Liver (tissue), 3 donors: ENCODE results near the gene PDGFD.

ENCODE experiments used
- GABPA ChIP-seq, 2 donors: IDR thresholded peaks in 1 of 2; conservative IDR thresholded peaks in 1 of 2; 2 replicates each; pipeline ENCODE4 v1.6.1; 2016; ENCODE audit warnings: antibody characterized with exemption in 2 of 2, mild to moderate bottlenecking in 1 of 2, moderate library complexity in 1 of 2
- JUND ChIP-seq, 2 donors: IDR thresholded peaks; 2 replicates each; pipeline ENCODE4 v1.6.1; 2016; ENCODE audit warnings: antibody characterized with exemption in 2 of 2
- MAX ChIP-seq: IDR thresholded peaks from 2 replicates; pipeline ENCODE4 v1.6.1; 2016; ENCODE audit warnings: antibody characterized with exemption
- SP1 ChIP-seq: IDR thresholded peaks from 2 replicates; pipeline ENCODE4 v1.6.1; 2018; ENCODE audit warnings: antibody characterized with exemption, mild to moderate bottlenecking
- TAF1 ChIP-seq: conservative IDR thresholded peaks from 2 replicates; pipeline ENCODE4 v1.6.1; 2016; ENCODE audit warnings: antibody characterized with exemption, mild to moderate bottlenecking
- YY1 ChIP-seq: IDR thresholded peaks from 2 replicates; pipeline ENCODE4 v1.6.1; 2016; ENCODE audit warnings: antibody characterized with exemption, mild to moderate bottlenecking
- ZBTB33 ChIP-seq: IDR thresholded peaks from 2 replicates; pipeline ENCODE4 v1.6.1; 2016; ENCODE audit warnings: antibody characterized with exemption
- TF ChIP-seq, protein P1 (sequence below): fragments of 150-350 bp; IDR thresholded peaks from 2 replicates; pipeline ENCODE4 v1.5.1; 2017; ENCODE audit warnings: improper control_type of control experiment, low read depth, low read length; ENCODE audit not compliant: missing input control
- donor health status: healthy.
- donor health status: healthy.

GRCh38 chr11:104124979-104125378 lies 39.0 kb downstream of the PDGFD start:
- TF ChIP-seq, protein P1, sequence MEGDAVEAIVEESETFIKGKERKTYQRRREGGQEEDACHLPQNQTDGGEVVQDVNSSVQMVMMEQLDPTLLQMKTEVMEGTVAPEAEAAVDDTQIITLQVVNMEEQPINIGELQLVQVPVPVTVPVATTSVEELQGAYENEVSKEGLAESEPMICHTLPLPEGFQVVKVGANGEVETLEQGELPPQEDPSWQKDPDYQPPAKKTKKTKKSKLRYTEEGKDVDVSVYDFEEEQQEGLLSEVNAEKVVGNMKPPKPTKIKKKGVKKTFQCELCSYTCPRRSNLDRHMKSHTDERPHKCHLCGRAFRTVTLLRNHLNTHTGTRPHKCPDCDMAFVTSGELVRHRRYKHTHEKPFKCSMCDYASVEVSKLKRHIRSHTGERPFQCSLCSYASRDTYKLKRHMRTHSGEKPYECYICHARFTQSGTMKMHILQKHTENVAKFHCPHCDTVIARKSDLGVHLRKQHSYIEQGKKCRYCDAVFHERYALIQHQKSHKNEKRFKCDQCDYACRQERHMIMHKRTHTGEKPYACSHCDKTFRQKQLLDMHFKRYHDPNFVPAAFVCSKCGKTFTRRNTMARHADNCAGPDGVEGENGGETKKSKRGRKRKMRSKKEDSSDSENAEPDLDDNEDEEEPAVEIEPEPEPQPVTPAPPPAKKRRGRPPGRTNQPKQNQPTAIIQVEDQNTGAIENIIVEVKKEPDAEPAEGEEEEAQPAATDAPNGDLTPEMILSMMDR, result no peak
- TF ChIP-seq YY1, result no peak
- TF ChIP-seq JUND (IDR thresholded peaks at IDR 0.05), result no peak
- TF ChIP-seq GABPA (IDR thresholded peaks at IDR 0.05 in 1 of 2, conservative IDR thresholded peaks at IDR 0.05 in 1 of 2), result no peak
- TF ChIP-seq MAX, result no peak
- TF ChIP-seq TAF1, result no peak
- TF ChIP-seq SP1, result no peak
- TF ChIP-seq ZBTB33, result no peak
